Liver (tissue), 9 donors: ENCODE measurements around the gene SLC25A25. TPM values are rescaled to one million over a fixed set of nuclear protein-coding genes. Genes with fewer than 3 reads are reported as not detected.
A peak's percentile ranks its signal among the peaks of the same experiment; 100 is the strongest.

ENCODE experiments used
- DNase-seq: peaks from one replicate; pipeline ENCODE4 v3.0.0-alpha.2; 2017; ENCODE audit warnings: low spot score
- H3K27ac ChIP-seq, 2 donors: one replicate each; pipeline ENCODE4 v1.7.0; 2013; ENCODE audit warnings: inconsistent platforms in 2 of 2, low read length in 2 of 2, control low read depth in 1 of 2, low read depth in 1 of 2, mild to moderate bottlenecking in 1 of 2
- H3K27me3 ChIP-seq, 4 donors: one replicate each; pipeline versions ENCODE4 v1.6.1 to v1.7.0; 2013; ENCODE audit warnings: low read length in 3 of 4, inconsistent platforms in 1 of 4, mild to moderate bottlenecking in 1 of 4, moderate library complexity in 1 of 4; ENCODE audit not compliant: control insufficient read depth in 4 of 4, insufficient read depth in 4 of 4
- H3K36me3 ChIP-seq, 4 donors: one replicate each; pipeline versions ENCODE4 v1.6.1 to v1.7.0; 2013; ENCODE audit warnings: low read length in 3 of 4, mild to moderate bottlenecking in 3 of 4, low read depth in 1 of 4, moderate library complexity in 1 of 4; ENCODE audit not compliant: control insufficient read depth in 4 of 4, insufficient read depth in 3 of 4
- H3K4me1 ChIP-seq, 4 donors: one replicate each; pipeline versions ENCODE4 v1.6.1 to v1.7.0; 2013; ENCODE audit warnings: low read length in 3 of 4, mild to moderate bottlenecking in 3 of 4, moderate library complexity in 1 of 4; ENCODE audit not compliant: control insufficient read depth in 4 of 4, insufficient read depth in 4 of 4
- H3K4me3 ChIP-seq, 3 donors: one replicate each; pipeline versions ENCODE4 v1.6.1 to v1.7.0; 2013; ENCODE audit warnings: low read length in 3 of 3, control low read depth in 1 of 3, low read depth in 1 of 3, mild to moderate bottlenecking in 1 of 3
- H3K9ac ChIP-seq, 2 donors: one replicate each; pipeline ENCODE4 v1.7.0; 2013; ENCODE audit warnings: low read length in 2 of 2, mild to moderate bottlenecking in 2 of 2, moderate library complexity in 2 of 2, control low read depth in 1 of 2, low read depth in 1 of 2
- H3K9me3 ChIP-seq, 4 donors: one replicate each; pipeline versions ENCODE4 v1.6.1 to v1.7.0; 2013; ENCODE audit warnings: low read length in 3 of 4; ENCODE audit not compliant: control insufficient read depth in 4 of 4
- EGR1 ChIP-seq, 2 donors: IDR thresholded peaks; 2 replicates each; pipeline ENCODE4 v1.6.1; 2016 to 2018; ENCODE audit warnings: antibody characterized with exemption in 2 of 2, low read depth in 2 of 2
- FOXA1 ChIP-seq: IDR thresholded peaks from 2 replicates; pipeline ENCODE4 v1.6.1; 2016; ENCODE audit warnings: antibody characterized with exemption
- FOXA2 ChIP-seq: IDR thresholded peaks from 2 replicates; pipeline ENCODE4 v1.6.1; 2016; ENCODE audit warnings: antibody characterized with exemption
- GABPA ChIP-seq, 2 donors: IDR thresholded peaks in 1 of 2; conservative IDR thresholded peaks in 1 of 2; 2 replicates each; pipeline ENCODE4 v1.6.1; 2016; ENCODE audit warnings: antibody characterized with exemption in 2 of 2, mild to moderate bottlenecking in 1 of 2, moderate library complexity in 1 of 2
- HNF4A ChIP-seq, 2 donors: conservative IDR thresholded peaks; 2 replicates each; pipeline ENCODE4 v1.6.1; 2016; ENCODE audit warnings: antibody characterized with exemption in 2 of 2, mild to moderate bottlenecking in 2 of 2
- HNF4G ChIP-seq: IDR thresholded peaks from 2 replicates; pipeline ENCODE4 v1.6.1; 2016; ENCODE audit warnings: antibody characterized with exemption
- JUND ChIP-seq, 2 donors: IDR thresholded peaks; 2 replicates each; pipeline ENCODE4 v1.6.1; 2016; ENCODE audit warnings: antibody characterized with exemption in 2 of 2
- NR2F2 ChIP-seq: IDR thresholded peaks from 2 replicates; pipeline ENCODE4 v1.6.1; 2016; ENCODE audit warnings: antibody characterized with exemption
- RAD21 ChIP-seq, 2 donors: IDR thresholded peaks; 2 replicates each; pipeline ENCODE4 v1.6.1; 2016; ENCODE audit warnings: antibody characterized with exemption in 2 of 2, mild to moderate bottlenecking in 2 of 2
- RXRA ChIP-seq, 2 donors: IDR thresholded peaks; 2 replicates each; pipeline ENCODE4 v1.6.1; 2017 to 2018; ENCODE audit warnings: antibody characterized with exemption in 2 of 2, mild to moderate bottlenecking in 1 of 2
- SP1 ChIP-seq: IDR thresholded peaks from 2 replicates; pipeline ENCODE4 v1.6.1; 2018; ENCODE audit warnings: antibody characterized with exemption, mild to moderate bottlenecking
- TAF1 ChIP-seq: conservative IDR thresholded peaks from 2 replicates; pipeline ENCODE4 v1.6.1; 2016; ENCODE audit warnings: antibody characterized with exemption, mild to moderate bottlenecking
- YY1 ChIP-seq: IDR thresholded peaks from 2 replicates; pipeline ENCODE4 v1.6.1; 2016; ENCODE audit warnings: antibody characterized with exemption, mild to moderate bottlenecking
- WGBS: extraction: QIAGEN DNeasy Blood & Tissue Kit; methylation state at CpG from one replicate; pipeline ENCODE4 v1.1.7; 2013; 5-methylcytosine and 5-hydroxymethylcytosine counted together
- polyA plus RNA-seq, 2 donors: library from polyadenylated mRNA; stranded (reverse) in 1 of 2; unstranded in 1 of 2; fragments of 200-250 nt in 1 of 2; fragments of >200 nt in 1 of 2; fragmentation: Nextera tagmentation in 1 of 2; extraction: Ambion mirVana in 1 of 2; gene quantifications; one replicate each; pipeline versions ENCODE4 v1.2.1 to v1.2.3, GENCODE V29; 2013 to 2015
- total RNA-seq, 2 donors: library from RNA; depleted of rRNA; stranded (reverse); fragments of >200 nt; gene quantifications; one replicate each; pipeline ENCODE4 v1.2.3, GENCODE V29; 2014
- TF ChIP-seq, protein P1 (sequence below): IDR thresholded peaks from 2 replicates; pipeline ENCODE4 v1.6.1; 2016; ENCODE audit warnings: antibody characterized with exemption
- TF ChIP-seq, protein P2 (sequence below): IDR thresholded peaks from 2 replicates; pipeline ENCODE4 v1.6.1; 2016; ENCODE audit warnings: antibody characterized with exemption
- TF ChIP-seq, protein P3 (sequence below): IDR thresholded peaks from 2 replicates; pipeline ENCODE4 v1.6.1; 2016; ENCODE audit warnings: antibody characterized with exemption, mild to moderate bottlenecking
- TF ChIP-seq, protein P4 (sequence below): IDR thresholded peaks from 2 replicates; pipeline ENCODE4 v1.6.1; 2016; ENCODE audit warnings: antibody characterized with exemption
- TF ChIP-seq, protein P5 (sequence below): fragments of 150-350 bp; IDR thresholded peaks from 2 replicates; pipeline ENCODE4 v1.5.1; 2017; ENCODE audit warnings: improper control_type of control experiment, low read depth, low read length; ENCODE audit not compliant: missing input control
- donor health status: healthy.
- donor health status: healthy.
- donor health status: healthy.
- donor health status: healthy.
- donor health status: healthy.

SLC25A25 gene
- 10 to 100 TPM; 21.7 to 74.6 TPM for total RNA-seq
- polyA plus RNA-seq, result 10 to 100 TPM; 35.4 to 43.2 TPM

DNA sequence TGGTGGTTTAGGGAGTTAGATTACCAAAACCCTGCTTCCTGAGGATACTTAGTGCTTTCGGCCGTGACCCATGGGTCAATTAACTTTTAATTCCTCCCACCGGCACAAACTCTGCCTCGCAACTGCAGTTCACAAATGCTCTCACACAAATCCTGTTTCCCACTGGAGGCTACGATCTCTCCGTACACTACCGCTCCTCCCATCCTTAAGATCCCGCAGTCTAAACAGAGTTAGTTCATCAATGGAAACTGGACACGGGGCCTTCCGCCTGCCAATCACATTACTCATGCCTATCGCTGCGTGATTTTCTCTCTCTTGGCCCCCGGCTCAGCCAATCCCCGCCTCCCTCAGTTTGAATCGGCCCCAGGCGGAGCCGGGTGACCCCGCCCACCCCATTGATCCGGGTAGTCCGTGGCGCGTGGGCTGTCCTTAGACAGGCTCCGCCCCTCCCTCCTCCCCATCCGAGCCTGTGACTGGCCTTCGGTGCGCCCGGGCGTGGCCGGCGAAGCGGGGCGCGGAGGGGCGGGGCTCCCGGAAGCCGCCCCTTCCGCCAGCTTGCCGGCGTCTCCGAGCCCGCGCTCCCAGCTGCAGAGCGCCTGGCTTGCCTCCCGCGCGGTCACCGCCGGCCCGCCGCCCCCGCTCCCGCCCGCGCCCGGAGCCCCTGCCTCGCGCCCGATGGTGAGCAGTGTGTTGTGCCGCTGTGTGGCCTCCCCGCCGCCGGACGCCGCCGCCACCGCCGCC lies at the start of gene SLC25A25:
TSS of gene SLC25A25 (plus strand) at position 588 of the 741 bp plus-strand sequence. CDS start at position 676, 88 bp downstream.
- peak within 1 kb of the TSS; percentile 79 to 97 for H3K9ac ChIP-seq
- H3K4me1 ChIP-seq, result peaks cover 22 to 58% (median 39%) of the 10 kb centered on the region in 4 donors
- under 1% methylated on average over 67 of the region's 67 CpGs for WGBS

DNA sequence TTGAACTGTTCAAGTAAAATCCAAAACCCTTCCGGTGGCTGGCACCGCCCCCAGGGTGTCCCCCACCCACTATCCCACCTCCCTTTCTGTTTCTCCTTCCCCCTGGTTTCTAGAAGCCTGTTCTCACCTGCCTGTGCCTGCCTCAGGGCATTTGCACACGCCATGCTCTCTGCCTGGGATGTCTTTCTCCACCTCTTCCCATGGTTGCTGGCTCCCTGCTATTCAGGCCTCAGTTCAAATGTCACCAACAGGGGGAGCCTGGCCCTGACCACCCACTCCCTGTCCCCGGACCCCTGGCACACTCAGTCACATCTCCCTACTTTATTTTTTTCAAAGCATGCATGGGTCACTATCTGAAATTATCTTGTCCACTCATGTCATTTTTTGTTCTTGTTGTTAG lies 47.3 kb upstream of the SLC25A25 start:
- Histone ChIP-seq H3K27me3 (no peaks in the 10 kb centered on the region), H3K27ac (no peak overlapping the region), H3K4me1 (peaks cover 0 to 13% (median 8%) of the 10 kb centered on the region in 4 donors), H3K9me3 (no peaks in the 10 kb centered on the region), H3K36me3 (no peaks in the 10 kb centered on the region), H3K9ac (no peak overlapping the region), H3K4me3 (no peak overlapping the region)
- no peak for TF ChIP-seq TAF1
- TF ChIP-seq RAD21 (IDR thresholded peaks at IDR 0.05), result no peak
- TF ChIP-seq HNF4A (conservative IDR thresholded peaks at IDR 0.05), result no peak
- TF ChIP-seq HNF4G, result no peak
- no peak for TF ChIP-seq YY1
- TF ChIP-seq FOXA1, result no peak
- WGBS, result 96% methylated on average over 4 of the region's 4 CpGs
- no peak for DNase-seq

More for the DNA sequence above, at the start of gene SLC25A25:
- peak; percentile 100 for DNase-seq
- Histone ChIP-seq H3K36me3 (no peaks in the 10 kb centered on the region), H3K27ac (peak within 1 kb of the TSS; percentile 99 to 100), H3K9me3 (no peaks in the 10 kb centered on the region), H3K4me3 (peak within 1 kb of the TSS; percentile 73 to 95 (median 74)), H3K27me3 (no peaks in the 10 kb centered on the region)
- TF ChIP-seq FOXA2, result no peak
- TF ChIP-seq, protein P1, sequence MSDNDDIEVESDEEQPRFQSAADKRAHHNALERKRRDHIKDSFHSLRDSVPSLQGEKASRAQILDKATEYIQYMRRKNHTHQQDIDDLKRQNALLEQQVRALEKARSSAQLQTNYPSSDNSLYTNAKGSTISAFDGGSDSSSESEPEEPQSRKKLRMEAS, result no peak
- TF ChIP-seq FOXA1, result no peak
- TF ChIP-seq TAF1, result peak; percentile 58
- peak; percentile 64 to 74 for TF ChIP-seq JUND (IDR thresholded peaks at IDR 0.05)
- TF ChIP-seq SP1, result peak; percentile 71
- TF ChIP-seq GABPA (IDR thresholded peaks at IDR 0.05 in 1 of 2, conservative IDR thresholded peaks at IDR 0.05 in 1 of 2), result peak in 1 of 2 donors; percentile 39
- TF ChIP-seq RXRA (IDR thresholded peaks at IDR 0.05), result peak in 1 of 2 donors; percentile 20
- TF ChIP-seq, protein P2, sequence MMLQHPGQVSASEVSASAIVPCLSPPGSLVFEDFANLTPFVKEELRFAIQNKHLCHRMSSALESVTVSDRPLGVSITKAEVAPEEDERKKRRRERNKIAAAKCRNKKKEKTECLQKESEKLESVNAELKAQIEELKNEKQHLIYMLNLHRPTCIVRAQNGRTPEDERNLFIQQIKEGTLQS, result peak; percentile 7
- peak in 1 of 2 donors; percentile 6 for TF ChIP-seq HNF4A (conservative IDR thresholded peaks at IDR 0.05)
- TF ChIP-seq YY1, result peak; percentile 19
- TF ChIP-seq EGR1 (IDR thresholded peaks at IDR 0.05; ENCODE audit: low read depth in 2 of 2), result peak; percentile 8 to 45
- TF ChIP-seq NR2F2, result peak; percentile 28

DNA sequence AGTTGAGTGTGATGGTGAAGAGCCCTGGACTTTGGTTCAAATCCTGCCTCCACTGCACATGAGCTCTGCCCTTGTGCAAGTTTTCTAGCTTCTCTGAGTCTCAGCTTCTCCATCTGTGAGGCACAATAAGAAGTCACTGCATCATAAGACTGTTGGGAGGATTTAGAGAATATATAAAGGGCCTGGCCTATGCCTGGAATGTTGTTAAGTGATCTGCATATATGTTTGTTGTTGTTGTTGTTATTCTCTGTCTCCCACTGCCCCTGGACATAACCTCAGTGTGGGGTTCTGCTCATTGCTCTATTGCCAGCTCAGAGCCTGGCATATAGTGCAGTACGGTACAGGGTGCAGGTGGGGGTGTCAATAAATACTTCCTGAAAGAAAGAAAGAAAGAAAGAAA lies 46.9 kb upstream of the SLC25A25 start:
- DNase-seq, result no peak
- H3K9ac ChIP-seq, result no peak overlapping the region
- H3K27ac ChIP-seq, result no peak overlapping the region
- H3K27me3 ChIP-seq, result no peaks in the 10 kb centered on the region
- H3K36me3 ChIP-seq, result no peaks in the 10 kb centered on the region
- WGBS, result 57% methylated on average over 1 of the region's 1 CpG
- H3K9me3 ChIP-seq, result no peaks in the 10 kb centered on the region
- H3K4me1 ChIP-seq, result peaks cover 0 to 13% (median 8%) of the 10 kb centered on the region in 4 donors
- H3K4me3 ChIP-seq, result no peak overlapping the region
- TF ChIP-seq, protein P1, result no peak
- TF ChIP-seq, protein P3, sequence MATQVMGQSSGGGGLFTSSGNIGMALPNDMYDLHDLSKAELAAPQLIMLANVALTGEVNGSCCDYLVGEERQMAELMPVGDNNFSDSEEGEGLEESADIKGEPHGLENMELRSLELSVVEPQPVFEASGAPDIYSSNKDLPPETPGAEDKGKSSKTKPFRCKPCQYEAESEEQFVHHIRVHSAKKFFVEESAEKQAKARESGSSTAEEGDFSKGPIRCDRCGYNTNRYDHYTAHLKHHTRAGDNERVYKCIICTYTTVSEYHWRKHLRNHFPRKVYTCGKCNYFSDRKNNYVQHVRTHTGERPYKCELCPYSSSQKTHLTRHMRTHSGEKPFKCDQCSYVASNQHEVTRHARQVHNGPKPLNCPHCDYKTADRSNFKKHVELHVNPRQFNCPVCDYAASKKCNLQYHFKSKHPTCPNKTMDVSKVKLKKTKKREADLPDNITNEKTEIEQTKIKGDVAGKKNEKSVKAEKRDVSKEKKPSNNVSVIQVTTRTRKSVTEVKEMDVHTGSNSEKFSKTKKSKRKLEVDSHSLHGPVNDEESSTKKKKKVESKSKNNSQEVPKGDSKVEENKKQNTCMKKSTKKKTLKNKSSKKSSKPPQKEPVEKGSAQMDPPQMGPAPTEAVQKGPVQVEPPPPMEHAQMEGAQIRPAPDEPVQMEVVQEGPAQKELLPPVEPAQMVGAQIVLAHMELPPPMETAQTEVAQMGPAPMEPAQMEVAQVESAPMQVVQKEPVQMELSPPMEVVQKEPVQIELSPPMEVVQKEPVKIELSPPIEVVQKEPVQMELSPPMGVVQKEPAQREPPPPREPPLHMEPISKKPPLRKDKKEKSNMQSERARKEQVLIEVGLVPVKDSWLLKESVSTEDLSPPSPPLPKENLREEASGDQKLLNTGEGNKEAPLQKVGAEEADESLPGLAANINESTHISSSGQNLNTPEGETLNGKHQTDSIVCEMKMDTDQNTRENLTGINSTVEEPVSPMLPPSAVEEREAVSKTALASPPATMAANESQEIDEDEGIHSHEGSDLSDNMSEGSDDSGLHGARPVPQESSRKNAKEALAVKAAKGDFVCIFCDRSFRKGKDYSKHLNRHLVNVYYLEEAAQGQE, result no peak
- no peak for TF ChIP-seq NR2F2
- TF ChIP-seq, protein P4, sequence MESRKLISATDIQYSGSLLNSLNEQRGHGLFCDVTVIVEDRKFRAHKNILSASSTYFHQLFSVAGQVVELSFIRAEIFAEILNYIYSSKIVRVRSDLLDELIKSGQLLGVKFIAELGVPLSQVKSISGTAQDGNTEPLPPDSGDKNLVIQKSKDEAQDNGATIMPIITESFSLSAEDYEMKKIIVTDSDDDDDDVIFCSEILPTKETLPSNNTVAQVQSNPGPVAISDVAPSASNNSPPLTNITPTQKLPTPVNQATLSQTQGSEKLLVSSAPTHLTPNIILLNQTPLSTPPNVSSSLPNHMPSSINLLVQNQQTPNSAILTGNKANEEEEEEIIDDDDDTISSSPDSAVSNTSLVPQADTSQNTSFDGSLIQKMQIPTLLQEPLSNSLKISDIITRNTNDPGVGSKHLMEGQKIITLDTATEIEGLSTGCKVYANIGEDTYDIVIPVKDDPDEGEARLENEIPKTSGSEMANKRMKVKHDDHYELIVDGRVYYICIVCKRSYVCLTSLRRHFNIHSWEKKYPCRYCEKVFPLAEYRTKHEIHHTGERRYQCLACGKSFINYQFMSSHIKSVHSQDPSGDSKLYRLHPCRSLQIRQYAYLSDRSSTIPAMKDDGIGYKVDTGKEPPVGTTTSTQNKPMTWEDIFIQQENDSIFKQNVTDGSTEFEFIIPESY, result no peak
- TF ChIP-seq, protein P5, sequence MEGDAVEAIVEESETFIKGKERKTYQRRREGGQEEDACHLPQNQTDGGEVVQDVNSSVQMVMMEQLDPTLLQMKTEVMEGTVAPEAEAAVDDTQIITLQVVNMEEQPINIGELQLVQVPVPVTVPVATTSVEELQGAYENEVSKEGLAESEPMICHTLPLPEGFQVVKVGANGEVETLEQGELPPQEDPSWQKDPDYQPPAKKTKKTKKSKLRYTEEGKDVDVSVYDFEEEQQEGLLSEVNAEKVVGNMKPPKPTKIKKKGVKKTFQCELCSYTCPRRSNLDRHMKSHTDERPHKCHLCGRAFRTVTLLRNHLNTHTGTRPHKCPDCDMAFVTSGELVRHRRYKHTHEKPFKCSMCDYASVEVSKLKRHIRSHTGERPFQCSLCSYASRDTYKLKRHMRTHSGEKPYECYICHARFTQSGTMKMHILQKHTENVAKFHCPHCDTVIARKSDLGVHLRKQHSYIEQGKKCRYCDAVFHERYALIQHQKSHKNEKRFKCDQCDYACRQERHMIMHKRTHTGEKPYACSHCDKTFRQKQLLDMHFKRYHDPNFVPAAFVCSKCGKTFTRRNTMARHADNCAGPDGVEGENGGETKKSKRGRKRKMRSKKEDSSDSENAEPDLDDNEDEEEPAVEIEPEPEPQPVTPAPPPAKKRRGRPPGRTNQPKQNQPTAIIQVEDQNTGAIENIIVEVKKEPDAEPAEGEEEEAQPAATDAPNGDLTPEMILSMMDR, result no peak
- no peak for TF ChIP-seq SP1
- no peak for TF ChIP-seq HNF4G
- TF ChIP-seq GABPA (IDR thresholded peaks at IDR 0.05 in 1 of 2, conservative IDR thresholded peaks at IDR 0.05 in 1 of 2), result no peak
- TF ChIP-seq FOXA1, result no peak
- TF ChIP-seq EGR1 (IDR thresholded peaks at IDR 0.05; ENCODE audit: low read depth in 2 of 2), result no peak
- no peak for TF ChIP-seq HNF4A (conservative IDR thresholded peaks at IDR 0.05)
